B cell (primary cell): ENCODE results near the gene LENG8. TPM values are rescaled to one million over a fixed set of nuclear protein-coding genes. Genes with fewer than 3 reads are reported as not detected.
"Not testable (repeated sequence)": the region's sequence is repeated elsewhere in the genome, so short reads cannot be mapped to it uniquely, and the experiment has no call there.

Experiments used
- ATAC-seq: fragments of 200-7000 bp; cut with Tn5 transposase; one replicate; pipeline ENCODE4 v1.10.0; 2021; ENCODE audit warnings: low read depth, mild to moderate bottlenecking, moderate number of reproducible peaks, moderate library complexity
- CTCF ChIA-PET: fragments of 350-600 bp; sonication (Branson Sonifier 250); formaldehyde crosslinking; loops from one replicate; lab custom pipeline; 2021; ENCODE audit warnings: antibody characterized with exemption, inconsistent platforms; lab: Charles Lee
- POLR2A ChIA-PET: fragments of 350-600 bp; sonication (Branson Sonifier 250); formaldehyde crosslinking; loops from one replicate; lab custom pipeline; 2021; ENCODE audit warnings: antibody characterized with exemption; lab: Charles Lee
- DNase-seq: peaks from one replicate; pipeline ENCODE4 v3.0.0; 2013
- H2AFZ ChIP-seq: 2 replicates; pipeline ENCODE4 v1.6.1; 2012; ENCODE audit warnings: mild to moderate bottlenecking, low read depth, low read length; ENCODE audit not compliant: insufficient read depth, poor library complexity, severe bottlenecking
- H3K27ac ChIP-seq, 2 donors: 1 replicate in 1 of 2; 2 replicates in 1 of 2; pipeline ENCODE4 v1.5.1; 2012 to 2013; ENCODE audit warnings: low read length in 2 of 2, mild to moderate bottlenecking in 2 of 2, moderate library complexity in 1 of 2
- H3K27me3 ChIP-seq, 4 experiments: fragments of 200-600 bp in 1 of 4; sonication (generic) in 1 of 4; replicated peaks in 1 of 4; 1 replicate in 2 of 4; 2 replicates in 2 of 4; pipeline versions ENCODE4 v1.6.1 to v1.7.0; 2013 to 2016; ENCODE audit warnings: low read length in 3 of 4, mild to moderate bottlenecking in 2 of 4, mixed read lengths in 1 of 4, moderate library complexity in 1 of 4; ENCODE audit not compliant: insufficient read depth in 4 of 4, control insufficient read depth in 3 of 4; ENCODE audit errors: control extremely low read depth in 1 of 4
- H3K36me3 ChIP-seq, 2 experiments: replicated peaks in 1 of 2; 1 replicate in 1 of 2; 2 replicates in 1 of 2; pipeline versions ENCODE4 v1.6.1 to v1.7.1; 2013; ENCODE audit warnings: low read length in 1 of 2; ENCODE audit not compliant: insufficient read depth in 2 of 2, control insufficient read depth in 1 of 2; ENCODE audit errors: control extremely low read depth in 1 of 2, extremely low read depth in 1 of 2
- H3K4me1 ChIP-seq, 2 donors: fragments of 200-600 bp in 1 of 2; sonication (generic) in 1 of 2; 1 replicate in 1 of 2; 2 replicates in 1 of 2; pipeline versions ENCODE4 v1.5.1 to v1.6.1; 2013 to 2017; ENCODE audit warnings: low read length in 2 of 2; ENCODE audit not compliant: control insufficient read depth in 2 of 2, insufficient read depth in 2 of 2
- H3K4me2 ChIP-seq: replicated peaks from 2 replicates; pipeline ENCODE3; 2012; ENCODE audit warnings: mild to moderate bottlenecking, low read depth, low read length; ENCODE audit not compliant: poor library complexity, severe bottlenecking
- H3K4me3 ChIP-seq, 5 experiments: fragments of 200-600 bp in 1 of 5; sonication (generic) in 1 of 5; 1 replicate in 3 of 5; 2 replicates in 2 of 5; pipeline versions ENCODE4 v1.5.1 to v1.7.0; 2011 to 2016; ENCODE audit warnings: low read length in 4 of 5, mild to moderate bottlenecking in 4 of 5, low read depth in 2 of 5, control low read depth in 1 of 5, moderate library complexity in 1 of 5; ENCODE audit not compliant: insufficient read depth in 1 of 5; ENCODE audit errors: control extremely low read depth in 1 of 5, extremely low read depth in 1 of 5
- H3K79me2 ChIP-seq: fragments of 200-600 bp; sonication (generic); one replicate; pipeline ENCODE4 v1.6.0; 2016; ENCODE audit warnings: low read length; ENCODE audit not compliant: control insufficient read depth, insufficient read depth
- H3K9ac ChIP-seq: fragments of 200-600 bp; sonication (generic); 2 replicates; pipeline ENCODE4 v1.6.1; 2017; ENCODE audit warnings: mild to moderate bottlenecking, low read length, moderate library complexity
- H3K9me3 ChIP-seq, 3 donors: one replicate each; pipeline versions ENCODE4 v1.6.1 to v1.7.1; 2013; ENCODE audit warnings: low read length in 2 of 3; ENCODE audit not compliant: control insufficient read depth in 2 of 3, insufficient read depth in 1 of 3; ENCODE audit errors: control extremely low read depth in 1 of 3
- H4K20me1 ChIP-seq: 2 replicates; pipeline ENCODE4 v1.6.0; 2012; ENCODE audit warnings: mild to moderate bottlenecking, low read length; ENCODE audit not compliant: insufficient read depth, control insufficient read depth, poor library complexity, severe bottlenecking
- H3K27ac Mint-ChIP-seq: one replicate; pipeline ENCODE4 v1.8.0; 2021; ENCODE audit warnings: mixed read lengths
- H3K27me3 Mint-ChIP-seq: one replicate; pipeline ENCODE4 v1.8.0; 2021; ENCODE audit warnings: mixed read lengths
- H3K4me1 Mint-ChIP-seq: one replicate; pipeline ENCODE4 v1.8.0; 2021; ENCODE audit warnings: mixed read lengths
- H3K4me3 Mint-ChIP-seq: one replicate; pipeline ENCODE4 v1.8.0; 2021; ENCODE audit warnings: mixed read lengths
- H3K9me3 Mint-ChIP-seq: one replicate; pipeline ENCODE4 v1.8.0; 2022; ENCODE audit warnings: mixed read lengths; ENCODE audit not compliant: insufficient read depth
- CTCF ChIP-seq: fragments of 200-600 bp; IDR thresholded peaks from one replicate; pipeline ENCODE4 v1.8.0; 2022; ENCODE audit warnings: antibody characterized with exemption, mild to moderate bottlenecking
- EZH2 ChIP-seq: IDR thresholded peaks from 2 replicates; pipeline ENCODE4 v1.6.1; 2012; ENCODE audit warnings: borderline replicate concordance, low read depth, mild to moderate bottlenecking, moderate library complexity, low read length; ENCODE audit not compliant: insufficient read depth, poor library complexity, severe bottlenecking
- WGBS: methylation state at CpG from one replicate; pipeline ENCODE4 v1.1.5; 2013; ENCODE audit warnings: missing lambda C conversion rate; ENCODE audit not compliant: insufficient coverage; 5-methylcytosine and 5-hydroxymethylcytosine counted together
- intact Hi-C: fragments of 100-400 bp; cut with micrococcal nuclease; formaldehyde crosslinking; loops from one replicate; pipeline ENCODE4 v1.10.0; 2022
- polyA plus RNA-seq: library from polyadenylated mRNA; depleted of rRNA; stranded (reverse); fragments of >200 nt; gene quantifications from 2 replicates; pipeline ENCODE4 v1.2.3, GENCODE V29; 2012
- total RNA-seq, 2 donors: library from RNA; stranded (reverse); fragments of 120-200 nt in 1 of 2; gene quantifications; 1 replicate in 1 of 2; 2 replicates in 1 of 2; pipeline versions ENCODE4 v1.2.3 to v1.2.4, GENCODE V29; 2013 to 2022

LENG8 gene
- total and polyA plus RNA-seq, 2 donors (not counting 1 experiment from before 2014, with no cell fraction given) = 687 to 753 TPM

- Histone ChIP-seq H3K4me1 (no peaks in the 10 kb centered on the region), H3K4me2 (no peak overlapping the region), H4K20me1 (peaks cover 8% of the 10 kb centered on the region), H3K27me3 (no peaks in the 10 kb centered on the region), H2AFZ (no peak overlapping the region), H3K9me3 (no peaks in the 10 kb centered on the region), H3K4me3 (no peak overlapping the region), H3K9ac (no peak overlapping the region), H3K79me2 (peaks cover 11% of the 10 kb centered on the region), H3K36me3 (peaks cover 4 to 15% of the 10 kb centered on the region in 2 experiments), H3K27ac (no peak overlapping the region)
- CTCF ChIA-PET = interaction anchor here (0.7 to 0.8 kb wide), 2 partner anchors 19 to 215 kb away, joined by 3 read pairs; no protein-coding TSS in a partner anchor
- POLR2A ChIA-PET = no interaction called here
- 94% methylated on average over 4 of the region's 5 CpGs for WGBS
- H3K27ac Mint-ChIP-seq = no peak overlapping the region
- DNase-seq (no peak), ATAC-seq (no peak)
- intact Hi-C loops = no loop called here
- no peak overlapping the region for H3K4me3 Mint-ChIP-seq
- no peaks in the 10 kb centered on the region for H3K27me3 Mint-ChIP-seq
- no peaks in the 10 kb centered on the region for H3K9me3 Mint-ChIP-seq
- H3K4me1 Mint-ChIP-seq = peaks cover 6% of the 10 kb centered on the region
- TF ChIP-seq CTCF (no peak), EZH2 (no peak)
Observed at GRCh38 chr19:54440641-54441040, 8.4 kb upstream of the LENG8 start.

- Mint-ChIP-seq H3K27me3 (no peaks in the 10 kb centered on the region), H3K4me3 (no peak overlapping the region), H3K27ac (no peak overlapping the region), H3K9me3 (no peaks in the 10 kb centered on the region), H3K4me1 (peaks cover 20% of the 10 kb centered on the region)
- Histone ChIP-seq H3K9me3 (peaks cover 0 to 2% (median 0%) of the 10 kb centered on the region in 3 donors), H2AFZ (no peak overlapping the region), H3K4me2 (no peak overlapping the region), H3K27ac (no peak overlapping the region), H4K20me1 (peaks cover 4% of the 10 kb centered on the region), H3K4me1 (peaks cover 11 to 14% of the 10 kb centered on the region in 2 donors), H3K9ac (no peak overlapping the region), H3K27me3 (no peaks in the 10 kb centered on the region), H3K4me3 (no peak overlapping the region), H3K36me3 (peaks cover 2 to 19% of the 10 kb centered on the region in 2 experiments), H3K79me2 (peaks cover 26% of the 10 kb centered on the region)
- ChIA-PET CTCF (no interaction called here), POLR2A (no interaction called here)
- intact Hi-C loops = no loop called here
- TF ChIP-seq EZH2 (no peak), CTCF (no peak)
- DNase-seq = no peak
- WGBS = 93% methylated on average over 4 of the region's 7 CpGs
- ATAC-seq = no peak
Observed at GRCh38 chr19:54444737-54445136, 4.3 kb upstream of the LENG8 start.

GRCh38 chr19:54446349-54446748 lies 2.6 kb upstream of the LENG8 start:
- H3K9ac ChIP-seq, POLR2A ChIA-PET, H3K27ac Mint-ChIP-seq, H3K9me3 ChIP-seq, ATAC-seq, H2AFZ ChIP-seq, H3K9me3 Mint-ChIP-seq, H3K27me3 ChIP-seq, H3K27ac ChIP-seq, DNase-seq, H3K4me3 ChIP-seq, intact Hi-C loops, H3K4me3 Mint-ChIP-seq, H3K27me3 Mint-ChIP-seq, CTCF ChIA-PET, H3K4me2 ChIP-seq: not testable (repeated sequence)
- Histone ChIP-seq H4K20me1 (peaks cover 20% of the 10 kb centered on the region), H3K36me3 (peaks cover 2 to 24% of the 10 kb centered on the region in 2 experiments), H3K4me1 (peaks cover 27 to 30% of the 10 kb centered on the region in 2 donors), H3K79me2 (peaks cover 42% of the 10 kb centered on the region)
- 97% methylated on average over 6 of the region's 15 CpGs for WGBS
- peaks cover 35% of the 10 kb centered on the region for H3K4me1 Mint-ChIP-seq
